Bronchial epithelial cell (primary cell): ENCODE data around the gene CRTC3. TPM values are rescaled to one million over a fixed set of nuclear protein-coding genes. Genes with fewer than 3 reads are reported as not detected.

Experiments used
- DNase-seq: peaks from one replicate; pipeline ENCODE4 v3.0.0-alpha.2; 2010; ENCODE audit warnings: low read depth
- FAIRE-seq: peaks from 2 replicates; lab custom pipeline; 2011; peaks lifted over from hg19 to GRCh38; lab: Jason Lieb, UNC
- H3K27me3 ChIP-seq: 2 replicates; pipeline ENCODE4 v1.5.1; 2011; ENCODE audit warnings: low read length; ENCODE audit not compliant: control insufficient read depth, insufficient read depth
- H3K36me3 ChIP-seq: 2 replicates; pipeline ENCODE4 v1.5.1; 2011; ENCODE audit warnings: low read length; ENCODE audit not compliant: control insufficient read depth, insufficient read depth
- H3K4me3 ChIP-seq: 2 replicates; pipeline ENCODE4 v1.5.1; 2011; ENCODE audit warnings: mild to moderate bottlenecking, low read depth, low read length, control low read depth
- CTCF ChIP-seq: IDR thresholded peaks from 2 replicates; pipeline ENCODE4 v1.5.1; 2011; ENCODE audit warnings: mild to moderate bottlenecking, moderate library complexity, low read length, control low read depth, inconsistent platforms; ENCODE audit not compliant: insufficient read depth, severe bottlenecking
- total RNA-seq: library from RNA; depleted of rRNA; stranded (reverse); fragments of >200 nt; gene quantifications from 2 replicates; pipeline ENCODE4 v1.2.1, GENCODE V29; 2014

The CRTC3 gene
- total RNA-seq, 1 donor from 2014 or later, result 5.8 TPM

- TF ChIP-seq CTCF, result no peak
- H3K4me3 ChIP-seq, result no peak overlapping the region
- no peaks in the 10 kb centered on the region for H3K27me3 ChIP-seq
- H3K36me3 ChIP-seq, result no peaks in the 10 kb centered on the region
- FAIRE-seq, result no peak
- DNase-seq, result peak; percentile 86
Observed at GRCh38 chr15:90680371-90680935, 150.7 kb downstream of the CRTC3 start.

GRCh38 chr15:90681056-90681455 is 151.3 kb downstream of the CRTC3 start:
- no peak overlapping the region for H3K4me3 ChIP-seq
- H3K36me3 ChIP-seq, result no peaks in the 10 kb centered on the region
- H3K27me3 ChIP-seq, result no peaks in the 10 kb centered on the region
- DNase-seq, result no peak
- FAIRE-seq, result no peak
- TF ChIP-seq CTCF, result no peak

GRCh38 chr15:90681480-90681879 is 151.8 kb downstream of the CRTC3 start:
- H3K27me3 ChIP-seq, result no peaks in the 10 kb centered on the region
- H3K36me3 ChIP-seq, result no peaks in the 10 kb centered on the region
- FAIRE-seq (no peak), DNase-seq (peak; percentile 20)
- TF ChIP-seq CTCF, result no peak
- no peak overlapping the region for H3K4me3 ChIP-seq

GRCh38 chr15:90683371-90683770 is 153.6 kb downstream of the CRTC3 start:
- Histone ChIP-seq H3K27me3 (no peaks in the 10 kb centered on the region), H3K4me3 (no peak overlapping the region), H3K36me3 (no peaks in the 10 kb centered on the region)
- DNase-seq, result no peak
- FAIRE-seq, result no peak
- TF ChIP-seq CTCF, result no peak

- no peak for TF ChIP-seq CTCF
- FAIRE-seq, result no peak
- H3K27me3 ChIP-seq, result no peaks in the 10 kb centered on the region
- no peak overlapping the region for H3K4me3 ChIP-seq
- DNase-seq, result no peak
- no peaks in the 10 kb centered on the region for H3K36me3 ChIP-seq
Observed at GRCh38 chr15:90683876-90684275, 154.2 kb downstream of the CRTC3 start.

GRCh38 chr15:90684281-90684680 is 154.6 kb downstream of the CRTC3 start:
- DNase-seq, result no peak
- Histone ChIP-seq H3K4me3 (no peak overlapping the region), H3K27me3 (no peaks in the 10 kb centered on the region), H3K36me3 (no peaks in the 10 kb centered on the region)
- FAIRE-seq, result no peak
- TF ChIP-seq CTCF, result no peak
